Activated T-cell treated with anti-CD3 and anti-CD28 coated beads for 1 hour (primary cell): Measurements from ENCODE around the gene RFX3.

Experiments used
- DNase-seq: peaks from one replicate; pipeline ENCODE4 v3.0.0-alpha.2; 2020; ENCODE audit warnings: low read depth

The RFX3 gene

GRCh38 chr9:3433754-3434153, 92.0 kb downstream of the RFX3 start:
- DNase-seq, result no peak

GRCh38 chr9:3433066-3433465, 92.7 kb downstream of the RFX3 start:
- no peak for DNase-seq

GRCh38 chr9:3431890-3432289, 93.9 kb downstream of the RFX3 start:
- no peak for DNase-seq

GRCh38 chr9:3419893-3420292, 105.9 kb downstream of the RFX3 start:
- DNase-seq, result no peak

GRCh38 chr9:3415906-3416305, 109.9 kb downstream of the RFX3 start:
- no peak for DNase-seq

- DNase-seq, result no peak
These were observed 111.8 kb downstream of the RFX3 start for GRCh38 chr9:3413984-3414383.

- DNase-seq, result no peak
These were observed 115.3 kb downstream of the RFX3 start for GRCh38 chr9:3410461-3410860.

- DNase-seq, result no peak
These were observed 116.3 kb downstream of the RFX3 start for GRCh38 chr9:3409453-3409852.

GRCh38 chr9:3403315-3403714, 122.5 kb downstream of the RFX3 start:
- DNase-seq, result no peak

GRCh38 chr9:3401221-3401954, 124.4 kb downstream of the RFX3 start:
- no peak for DNase-seq

GRCh38 chr9:3398232-3398648, 127.6 kb downstream of the RFX3 start:
- no peak for DNase-seq

GRCh38 chr9:3397766-3398165, 128.0 kb downstream of the RFX3 start:
- DNase-seq, result no peak

- no peak for DNase-seq
These were observed 134.4 kb downstream of the RFX3 start for GRCh38 chr9:3391414-3391813.

- DNase-seq, result no peak
These were observed 139.0 kb downstream of the RFX3 start for GRCh38 chr9:3386753-3387152.

GRCh38 chr9:3385871-3386270, 139.9 kb downstream of the RFX3 start:
- no peak for DNase-seq

GRCh38 chr9:3371842-3372241, 154.0 kb downstream of the RFX3 start:
- no peak for DNase-seq

GRCh38 chr9:3370715-3371114, 155.1 kb downstream of the RFX3 start:
- no peak for DNase-seq

- DNase-seq, result no peak
These were observed 158.6 kb downstream of the RFX3 start for GRCh38 chr9:3367185-3367584.

GRCh38 chr9:3361689-3362392, 164.0 kb downstream of the RFX3 start:
- DNase-seq, result no peak

- DNase-seq, result no peak
These were observed 164.7 kb downstream of the RFX3 start for GRCh38 chr9:3361116-3361515.

- DNase-seq, result no peak
These were observed 165.6 kb downstream of the RFX3 start for GRCh38 chr9:3360245-3360644.

- DNase-seq, result no peak
These were observed 166.0 kb downstream of the RFX3 start for GRCh38 chr9:3359778-3360177.

GRCh38 chr9:3359048-3359692, 166.6 kb downstream of the RFX3 start:
- DNase-seq, result no peak
